K562 (cell line): Measurements from ENCODE around the gene GPER1. TPM values are rescaled to one million over a fixed set of nuclear protein-coding genes. Genes with fewer than 3 reads are reported as not detected.

Experiments used
- L3MBTL2 ChIP-seq: fragments of 450-650 bp; IDR thresholded peaks from 2 replicates; pipeline ENCODE4 v1.6.1; 2016; ENCODE audit warnings: mild to moderate bottlenecking, moderate library complexity
- NONO ChIP-seq, 2 experiments: fragments of 200-400 bp in 1 of 2; fragments of 450-650 bp in 1 of 2; formaldehyde crosslinking in 1 of 2; IDR thresholded peaks; 2 replicates each; pipeline ENCODE4 v1.6.1; 2017; ENCODE audit warnings: low read depth in 2 of 2, mild to moderate bottlenecking in 2 of 2, moderate library complexity in 2 of 2, low read length in 1 of 2
- NR2F6 ChIP-seq: fragments of 450-650 bp; formaldehyde crosslinking; IDR thresholded peaks from 2 replicates; pipeline ENCODE4 v1.4.0; 2020; ENCODE audit warnings: mild to moderate bottlenecking
- ZFP1 ChIP-seq: fragments of 450-650 bp; formaldehyde crosslinking; IDR thresholded peaks from 2 replicates; pipeline ENCODE4 v1.4.0; 2020; ENCODE audit warnings: mild to moderate bottlenecking, mixed read lengths
- ZNF224 ChIP-seq: sonication (generic); formaldehyde crosslinking; IDR thresholded peaks from 2 replicates; pipeline ENCODE4 v1.8.0; 2022; ENCODE audit warnings: mild to moderate bottlenecking, missing genetic modification reagents
- polyA plus RNA-seq, 8 experiments: library from polyadenylated mRNA; depleted of rRNA in 4 of 8; stranded (reverse) in 5 of 8; unstranded in 3 of 8; fragments of >200 nt; fragmentation: Nextera tagmentation in 2 of 8; fragmentation: Illumina TruSeq in 1 of 8; extraction: Ambion mirVana in 2 of 8; extraction: Trizol in 1 of 8; gene quantifications; 2 replicates each; pipeline versions ENCODE4 v1.2.1 to v1.2.3, GENCODE V29; 2011 to 2014; ENCODE audit warnings: inconsistent platforms in 1 of 8, missing spikeins in 1 of 8
- total RNA-seq, 7 experiments: library from RNA; depleted of rRNA in 6 of 7; stranded (reverse); fragments of >200 nt in 6 of 7; fragmentation: Illumina TruSeq in 2 of 7; extraction: Trizol in 2 of 7; gene quantifications; 2 replicates each; pipeline versions ENCODE4 v1.2.1 to v1.2.3, GENCODE V29; 2011 to 2021; ENCODE audit warnings: low replicate concordance in 1 of 7
- TF ChIP-seq, protein P1 (sequence below), 2 experiments: fragments of 450-650 bp in 1 of 2; IDR thresholded peaks; 2 replicates each; pipeline ENCODE4 v1.6.1; 2011 to 2017; ENCODE audit warnings: low read depth in 2 of 2, antibody characterized with exemption in 1 of 2, borderline replicate concordance in 1 of 2, low read length in 1 of 2, mild to moderate bottlenecking in 1 of 2, mixed read lengths in 1 of 2; ENCODE audit not compliant: control insufficient read depth in 1 of 2
- TF ChIP-seq, protein P2 (sequence below): fragments of 250-450 bp; sonication (Bioruptor Pico); IDR thresholded peaks from 2 replicates; pipeline ENCODE4 v1.5.0; 2021
- TF ChIP-seq, protein P3 (sequence below): fragments of 250-450 bp; sonication (Bioruptor Pico); IDR thresholded peaks from 2 replicates; pipeline ENCODE4 v1.8.0; 2021; ENCODE audit warnings: borderline replicate concordance, mild to moderate bottlenecking, moderate library complexity; ENCODE audit not compliant: poor library complexity, severe bottlenecking
- TF ChIP-seq, protein P4 (sequence below): sonication (generic); formaldehyde crosslinking; IDR thresholded peaks from 2 replicates; pipeline ENCODE4 v1.9.0; 2022; ENCODE audit warnings: mild to moderate bottlenecking, missing genetic modification reagents
- TF ChIP-seq, protein P5 (sequence below): fragments of 200-400 bp; formaldehyde crosslinking; IDR thresholded peaks from 2 replicates; pipeline ENCODE4 v1.6.1; 2017; ENCODE audit warnings: mild to moderate bottlenecking, low read depth, low read length, moderate library complexity

The GPER1 gene
- total and polyA plus RNA-seq, 9 of the 15 experiments (the other 6 are each of a cell fraction or from before 2014, with no cell fraction given): 0.04 to 0.09 (median 0.08) TPM; not detected in 6

DNA sequence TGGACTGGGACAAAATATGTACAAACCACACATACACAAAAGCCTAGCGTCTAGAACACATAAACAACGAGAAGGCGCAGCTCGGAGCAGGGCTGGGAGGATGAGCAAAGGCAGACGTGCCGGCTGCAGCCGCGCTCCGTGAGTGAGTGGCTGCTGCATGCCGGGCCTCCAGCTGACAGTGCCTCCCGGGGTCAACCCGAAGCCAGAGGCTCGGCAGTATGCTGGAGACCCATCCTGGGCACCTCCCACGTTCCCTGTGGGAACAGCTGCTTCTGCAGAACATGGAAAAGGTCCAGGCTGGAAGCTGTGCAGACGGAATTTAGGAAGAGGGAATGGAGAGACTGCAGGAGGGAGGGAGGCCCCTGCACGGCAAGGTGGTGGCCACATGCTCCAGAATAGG is 47.1 kb upstream of the GPER1 start (continued):
- TF ChIP-seq, protein P1, sequence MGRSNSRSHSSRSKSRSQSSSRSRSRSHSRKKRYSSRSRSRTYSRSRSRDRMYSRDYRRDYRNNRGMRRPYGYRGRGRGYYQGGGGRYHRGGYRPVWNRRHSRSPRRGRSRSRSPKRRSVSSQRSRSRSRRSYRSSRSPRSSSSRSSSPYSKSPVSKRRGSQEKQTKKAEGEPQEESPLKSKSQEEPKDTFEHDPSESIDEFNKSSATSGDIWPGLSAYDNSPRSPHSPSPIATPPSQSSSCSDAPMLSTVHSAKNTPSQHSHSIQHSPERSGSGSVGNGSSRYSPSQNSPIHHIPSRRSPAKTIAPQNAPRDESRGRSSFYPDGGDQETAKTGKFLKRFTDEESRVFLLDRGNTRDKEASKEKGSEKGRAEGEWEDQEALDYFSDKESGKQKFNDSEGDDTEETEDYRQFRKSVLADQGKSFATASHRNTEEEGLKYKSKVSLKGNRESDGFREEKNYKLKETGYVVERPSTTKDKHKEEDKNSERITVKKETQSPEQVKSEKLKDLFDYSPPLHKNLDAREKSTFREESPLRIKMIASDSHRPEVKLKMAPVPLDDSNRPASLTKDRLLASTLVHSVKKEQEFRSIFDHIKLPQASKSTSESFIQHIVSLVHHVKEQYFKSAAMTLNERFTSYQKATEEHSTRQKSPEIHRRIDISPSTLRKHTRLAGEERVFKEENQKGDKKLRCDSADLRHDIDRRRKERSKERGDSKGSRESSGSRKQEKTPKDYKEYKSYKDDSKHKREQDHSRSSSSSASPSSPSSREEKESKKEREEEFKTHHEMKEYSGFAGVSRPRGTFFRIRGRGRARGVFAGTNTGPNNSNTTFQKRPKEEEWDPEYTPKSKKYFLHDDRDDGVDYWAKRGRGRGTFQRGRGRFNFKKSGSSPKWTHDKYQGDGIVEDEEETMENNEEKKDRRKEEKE (IDR thresholded peaks at IDR 0.05; ENCODE audit: borderline replicate concordance in 1 of 2, control insufficient read depth in 1 of 2, low read depth in 2 of 2, low read length in 1 of 2): no peak
- TF ChIP-seq NR2F6: no peak
- TF ChIP-seq, protein P2, sequence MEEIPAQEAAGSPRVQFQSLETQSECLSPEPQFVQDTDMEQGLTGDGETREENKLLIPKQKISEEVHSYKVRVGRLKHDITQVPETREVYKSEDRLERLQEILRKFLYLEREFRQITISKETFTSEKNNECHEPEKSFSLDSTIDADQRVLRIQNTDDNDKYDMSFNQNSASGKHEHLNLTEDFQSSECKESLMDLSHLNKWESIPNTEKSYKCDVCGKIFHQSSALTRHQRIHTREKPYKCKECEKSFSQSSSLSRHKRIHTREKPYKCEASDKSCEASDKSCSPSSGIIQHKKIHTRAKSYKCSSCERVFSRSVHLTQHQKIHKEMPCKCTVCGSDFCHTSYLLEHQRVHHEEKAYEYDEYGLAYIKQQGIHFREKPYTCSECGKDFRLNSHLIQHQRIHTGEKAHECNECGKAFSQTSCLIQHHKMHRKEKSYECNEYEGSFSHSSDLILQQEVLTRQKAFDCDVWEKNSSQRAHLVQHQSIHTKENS (CRISPR knock-in tag): no peak
- TF ChIP-seq ZNF224: no peak
- TF ChIP-seq NONO (IDR thresholded peaks at IDR 0.05; ENCODE audit: low read depth in 2 of 2, low read length in 1 of 2): no peak
- TF ChIP-seq, protein P3, sequence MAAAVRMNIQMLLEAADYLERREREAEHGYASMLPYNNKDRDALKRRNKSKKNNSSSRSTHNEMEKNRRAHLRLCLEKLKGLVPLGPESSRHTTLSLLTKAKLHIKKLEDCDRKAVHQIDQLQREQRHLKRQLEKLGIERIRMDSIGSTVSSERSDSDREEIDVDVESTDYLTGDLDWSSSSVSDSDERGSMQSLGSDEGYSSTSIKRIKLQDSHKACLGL (CRISPR knock-in tag): no peak
- no peak for TF ChIP-seq ZFP1
- TF ChIP-seq L3MBTL2: peak; percentile 60
- TF ChIP-seq, protein P4, sequence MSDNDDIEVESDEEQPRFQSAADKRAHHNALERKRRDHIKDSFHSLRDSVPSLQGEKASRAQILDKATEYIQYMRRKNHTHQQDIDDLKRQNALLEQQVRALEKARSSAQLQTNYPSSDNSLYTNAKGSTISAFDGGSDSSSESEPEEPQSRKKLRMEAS (CRISPR knock-in tag): peak; percentile 63
- TF ChIP-seq, protein P5, sequence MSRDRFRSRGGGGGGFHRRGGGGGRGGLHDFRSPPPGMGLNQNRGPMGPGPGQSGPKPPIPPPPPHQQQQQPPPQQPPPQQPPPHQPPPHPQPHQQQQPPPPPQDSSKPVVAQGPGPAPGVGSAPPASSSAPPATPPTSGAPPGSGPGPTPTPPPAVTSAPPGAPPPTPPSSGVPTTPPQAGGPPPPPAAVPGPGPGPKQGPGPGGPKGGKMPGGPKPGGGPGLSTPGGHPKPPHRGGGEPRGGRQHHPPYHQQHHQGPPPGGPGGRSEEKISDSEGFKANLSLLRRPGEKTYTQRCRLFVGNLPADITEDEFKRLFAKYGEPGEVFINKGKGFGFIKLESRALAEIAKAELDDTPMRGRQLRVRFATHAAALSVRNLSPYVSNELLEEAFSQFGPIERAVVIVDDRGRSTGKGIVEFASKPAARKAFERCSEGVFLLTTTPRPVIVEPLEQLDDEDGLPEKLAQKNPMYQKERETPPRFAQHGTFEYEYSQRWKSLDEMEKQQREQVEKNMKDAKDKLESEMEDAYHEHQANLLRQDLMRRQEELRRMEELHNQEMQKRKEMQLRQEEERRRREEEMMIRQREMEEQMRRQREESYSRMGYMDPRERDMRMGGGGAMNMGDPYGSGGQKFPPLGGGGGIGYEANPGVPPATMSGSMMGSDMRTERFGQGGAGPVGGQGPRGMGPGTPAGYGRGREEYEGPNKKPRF: no peak
- TF ChIP-seq, all 486 proteins: peak for 11
